ENCODE results near the gene DIAPH3.

GRCh38 chr13:59898066-59898465, 265.7 kb downstream of the DIAPH3 start:
- TF ChIP-seq POLR2A (IDR thresholded peaks at IDR 0.05; ENCODE audit: low read depth, low read length) (no peak), POLR2AphosphoS5 (IDR thresholded peaks at IDR 0.05; ENCODE audit: low read depth, low read length) (no peak), TAF1 (IDR thresholded peaks at IDR 0.05; ENCODE audit: borderline replicate concordance, low read depth, low read length) (no peak)

Measured in GM12892 (cell line).